ENCODE results near the gene CEMIP. TPM values are rescaled to one million over a fixed set of nuclear protein-coding genes. Genes with fewer than 3 reads are reported as not detected.
"Not testable (repeated sequence)": the region's sequence is repeated elsewhere in the genome, so short reads cannot be mapped to it uniquely, and the experiment has no call there.

Gene CEMIP
- total RNA-seq, 1 experiment from 2014 or later: 0.07 TPM

DNA sequence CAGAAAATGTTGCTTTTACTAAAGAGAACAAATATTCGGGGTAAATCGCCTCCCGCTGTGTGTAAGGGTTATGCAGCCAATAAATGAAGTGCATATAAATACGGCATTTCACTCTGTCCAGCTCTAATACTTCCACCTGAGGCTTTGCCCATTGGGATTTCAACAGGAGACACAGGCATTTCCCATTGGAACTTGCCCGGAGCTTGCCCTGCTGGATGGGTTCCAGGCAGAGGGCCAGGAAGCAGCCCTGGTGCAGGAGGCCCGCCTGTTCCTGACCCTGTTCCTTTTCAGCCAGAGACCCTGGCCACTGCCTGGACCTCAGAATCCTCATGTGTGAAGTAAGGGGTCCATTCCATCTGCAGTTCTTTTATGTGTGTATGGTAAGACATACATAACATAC is 17.4 kb upstream of the CEMIP start:
- Histone ChIP-seq H3K36me3 (ENCODE audit: control insufficient read depth, insufficient read depth, low read length) (no peaks in the 10 kb centered on the region), H3K9me3 (no peaks in the 10 kb centered on the region), H3K27me3 (replicated peaks; ENCODE audit: control insufficient read depth, insufficient read depth, low read length) (no peaks in the 10 kb centered on the region), H3K4me1 (no peaks in the 10 kb centered on the region), H3K4me3 (ENCODE audit: low read depth, low read length) (no peak overlapping the region)
- TF ChIP-seq, protein P1, sequence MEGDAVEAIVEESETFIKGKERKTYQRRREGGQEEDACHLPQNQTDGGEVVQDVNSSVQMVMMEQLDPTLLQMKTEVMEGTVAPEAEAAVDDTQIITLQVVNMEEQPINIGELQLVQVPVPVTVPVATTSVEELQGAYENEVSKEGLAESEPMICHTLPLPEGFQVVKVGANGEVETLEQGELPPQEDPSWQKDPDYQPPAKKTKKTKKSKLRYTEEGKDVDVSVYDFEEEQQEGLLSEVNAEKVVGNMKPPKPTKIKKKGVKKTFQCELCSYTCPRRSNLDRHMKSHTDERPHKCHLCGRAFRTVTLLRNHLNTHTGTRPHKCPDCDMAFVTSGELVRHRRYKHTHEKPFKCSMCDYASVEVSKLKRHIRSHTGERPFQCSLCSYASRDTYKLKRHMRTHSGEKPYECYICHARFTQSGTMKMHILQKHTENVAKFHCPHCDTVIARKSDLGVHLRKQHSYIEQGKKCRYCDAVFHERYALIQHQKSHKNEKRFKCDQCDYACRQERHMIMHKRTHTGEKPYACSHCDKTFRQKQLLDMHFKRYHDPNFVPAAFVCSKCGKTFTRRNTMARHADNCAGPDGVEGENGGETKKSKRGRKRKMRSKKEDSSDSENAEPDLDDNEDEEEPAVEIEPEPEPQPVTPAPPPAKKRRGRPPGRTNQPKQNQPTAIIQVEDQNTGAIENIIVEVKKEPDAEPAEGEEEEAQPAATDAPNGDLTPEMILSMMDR (IDR thresholded peaks at IDR 0.05; ENCODE audit: insufficient read depth in 1 of 2, low read depth in 1 of 2, low read length in 1 of 2, severe bottlenecking in 1 of 2, unreplicated experiment in 1 of 2): no peak
- no TSS peak for BruUV-seq (replicated peaks)
- ChIA-PET POLR2A (no interaction called here), CTCF (no interaction called here)
- no peaks in the 10 kb centered on the region for H3K9me3 Mint-ChIP-seq (ENCODE audit: unreplicated experiment)
- no peak overlapping the region for H3K4me3 Mint-ChIP-seq (ENCODE audit: unreplicated experiment)
- H3K36me3 Mint-ChIP-seq (ENCODE audit: insufficient read depth, unreplicated experiment): no peaks in the 10 kb centered on the region
- no peak overlapping the region for H3K27ac Mint-ChIP-seq (ENCODE audit: unreplicated experiment)
- peaks cover 6% of the 10 kb centered on the region for H3K4me1 Mint-ChIP-seq (ENCODE audit: low read depth, unreplicated experiment)
- H3K27me3 Mint-ChIP-seq (ENCODE audit: insufficient read depth, unreplicated experiment): no peaks in the 10 kb centered on the region
- DNase-seq: no peak
- intact Hi-C loops (cut with micrococcal nuclease; ENCODE audit: unreplicated experiment): no loop called here

DNA sequence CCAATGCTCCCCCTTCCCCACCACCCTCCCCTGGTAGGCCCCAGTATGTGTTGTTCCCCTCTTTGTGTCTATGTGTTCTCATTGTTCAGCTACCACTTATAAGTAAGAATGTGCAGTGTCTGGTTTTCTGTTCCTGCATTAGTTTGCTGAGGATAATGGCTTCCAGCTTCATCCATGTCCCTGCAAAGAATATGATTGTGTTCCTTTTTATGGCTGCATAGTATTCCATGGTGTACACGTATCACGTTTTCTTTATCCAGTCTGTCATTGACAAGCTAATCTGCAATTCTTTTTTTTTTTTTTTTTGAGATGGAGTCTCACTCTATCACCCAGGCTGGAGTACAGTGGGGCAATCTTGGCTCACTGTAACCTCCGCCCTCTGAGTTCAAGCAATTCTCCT is 15.9 kb upstream of the CEMIP start:
- H3K36me3 ChIP-seq (ENCODE audit: control insufficient read depth, insufficient read depth, low read length); DNase-seq; H3K4me3 Mint-ChIP-seq (ENCODE audit: unreplicated experiment); CTCF ChIA-PET; H3K9me3 ChIP-seq; H3K4me3 ChIP-seq (ENCODE audit: low read depth, low read length); H3K27me3 Mint-ChIP-seq (ENCODE audit: insufficient read depth, unreplicated experiment); H3K4me1 Mint-ChIP-seq (ENCODE audit: low read depth, unreplicated experiment); H3K36me3 Mint-ChIP-seq (ENCODE audit: insufficient read depth, unreplicated experiment); H3K9me3 Mint-ChIP-seq (ENCODE audit: unreplicated experiment); intact Hi-C loops (cut with micrococcal nuclease; ENCODE audit: unreplicated experiment); POLR2A ChIA-PET; H3K27ac Mint-ChIP-seq (ENCODE audit: unreplicated experiment); H3K4me1 ChIP-seq; H3K27me3 ChIP-seq (replicated peaks; ENCODE audit: control insufficient read depth, insufficient read depth, low read length); BruUV-seq (replicated peaks): not testable (repeated sequence)

GRCh38 chr15:80764535-80764934 is 14.6 kb upstream of the CEMIP start:
- Mint-ChIP-seq H3K4me1 (ENCODE audit: low read depth, unreplicated experiment) (peaks cover 6% of the 10 kb centered on the region), H3K4me3 (ENCODE audit: unreplicated experiment) (no peak overlapping the region), H3K27ac (ENCODE audit: unreplicated experiment) (no peak overlapping the region), H3K27me3 (ENCODE audit: insufficient read depth, unreplicated experiment) (no peaks in the 10 kb centered on the region), H3K36me3 (ENCODE audit: insufficient read depth, unreplicated experiment) (no peaks in the 10 kb centered on the region), H3K9me3 (ENCODE audit: unreplicated experiment) (no peaks in the 10 kb centered on the region)
- H3K9me3 ChIP-seq: no peaks in the 10 kb centered on the region
- DNase-seq: no peak
- no TSS peak for BruUV-seq (replicated peaks)
- H3K27me3 ChIP-seq (replicated peaks; ENCODE audit: control insufficient read depth, insufficient read depth, low read length): no peaks in the 10 kb centered on the region
- TF ChIP-seq, protein P1 (IDR thresholded peaks at IDR 0.05; ENCODE audit: insufficient read depth in 1 of 2, low read depth in 1 of 2, low read length in 1 of 2, severe bottlenecking in 1 of 2, unreplicated experiment in 1 of 2): no peak
- H3K4me1 ChIP-seq: no peaks in the 10 kb centered on the region
- intact Hi-C loops (cut with micrococcal nuclease; ENCODE audit: unreplicated experiment): no loop called here
- POLR2A ChIA-PET: no interaction called here
- no peaks in the 10 kb centered on the region for H3K36me3 ChIP-seq (ENCODE audit: control insufficient read depth, insufficient read depth, low read length)
- CTCF ChIA-PET: interaction anchor here (1.3 kb wide), 1 partner anchor 12 kb away, joined by 9 read pairs; no protein-coding TSS in a partner anchor
- H3K4me3 ChIP-seq (ENCODE audit: low read depth, low read length): no peak overlapping the region

DNA sequence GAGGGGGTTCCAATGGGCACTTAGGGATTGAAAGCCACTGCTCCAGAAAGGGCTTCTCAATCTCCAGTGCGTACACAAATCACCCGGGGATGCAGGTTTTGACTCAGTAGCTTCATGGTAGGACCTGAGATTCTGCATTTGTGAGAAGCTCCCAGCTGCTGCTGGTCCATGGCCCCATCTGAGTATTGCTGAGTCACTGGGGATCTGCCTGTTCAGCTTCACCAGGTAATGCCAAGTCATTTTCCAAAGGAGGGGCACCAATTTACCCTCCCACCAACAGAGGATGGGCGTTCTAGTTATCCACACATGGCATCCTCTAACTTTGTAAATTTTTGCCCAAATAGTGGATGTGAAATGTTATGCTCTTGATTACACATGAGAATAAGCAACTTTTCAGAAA is 12.9 kb upstream of the CEMIP start:
- TF ChIP-seq, protein P1 (IDR thresholded peaks at IDR 0.05; ENCODE audit: insufficient read depth in 1 of 2, low read depth in 1 of 2, low read length in 1 of 2, severe bottlenecking in 1 of 2, unreplicated experiment in 1 of 2): no peak
- H3K36me3 Mint-ChIP-seq (ENCODE audit: insufficient read depth, unreplicated experiment): no peaks in the 10 kb centered on the region
- no peak for DNase-seq
- no peaks in the 10 kb centered on the region for H3K27me3 Mint-ChIP-seq (ENCODE audit: insufficient read depth, unreplicated experiment)
- intact Hi-C loops (cut with micrococcal nuclease; ENCODE audit: unreplicated experiment): no loop called here
- Histone ChIP-seq H3K4me1 (no peaks in the 10 kb centered on the region), H3K36me3 (ENCODE audit: control insufficient read depth, insufficient read depth, low read length) (no peaks in the 10 kb centered on the region), H3K9me3 (no peaks in the 10 kb centered on the region), H3K27me3 (replicated peaks; ENCODE audit: control insufficient read depth, insufficient read depth, low read length) (no peaks in the 10 kb centered on the region), H3K4me3 (ENCODE audit: low read depth, low read length) (no peak overlapping the region)
- H3K27ac Mint-ChIP-seq (ENCODE audit: unreplicated experiment): no peak overlapping the region
- BruUV-seq (replicated peaks): no TSS peak
- CTCF ChIA-PET: no interaction called here
- no peak overlapping the region for H3K4me3 Mint-ChIP-seq (ENCODE audit: unreplicated experiment)
- peaks cover 6% of the 10 kb centered on the region for H3K4me1 Mint-ChIP-seq (ENCODE audit: low read depth, unreplicated experiment)
- POLR2A ChIA-PET: no interaction called here
- no peaks in the 10 kb centered on the region for H3K9me3 Mint-ChIP-seq (ENCODE audit: unreplicated experiment)
